Stimulated activated CD8-positive, alpha-beta memory T cell treated with anti-CD3 and anti-CD28 coated beads, Interleukin-4, amount 100 ng/mL, for 48 hours (primary cell): Measurements from ENCODE around the gene KIF26A.

Source experiments
- DNase-seq: peaks from one replicate; pipeline ENCODE4 v3.0.0-alpha.2; 2020

Gene KIF26A

DNA sequence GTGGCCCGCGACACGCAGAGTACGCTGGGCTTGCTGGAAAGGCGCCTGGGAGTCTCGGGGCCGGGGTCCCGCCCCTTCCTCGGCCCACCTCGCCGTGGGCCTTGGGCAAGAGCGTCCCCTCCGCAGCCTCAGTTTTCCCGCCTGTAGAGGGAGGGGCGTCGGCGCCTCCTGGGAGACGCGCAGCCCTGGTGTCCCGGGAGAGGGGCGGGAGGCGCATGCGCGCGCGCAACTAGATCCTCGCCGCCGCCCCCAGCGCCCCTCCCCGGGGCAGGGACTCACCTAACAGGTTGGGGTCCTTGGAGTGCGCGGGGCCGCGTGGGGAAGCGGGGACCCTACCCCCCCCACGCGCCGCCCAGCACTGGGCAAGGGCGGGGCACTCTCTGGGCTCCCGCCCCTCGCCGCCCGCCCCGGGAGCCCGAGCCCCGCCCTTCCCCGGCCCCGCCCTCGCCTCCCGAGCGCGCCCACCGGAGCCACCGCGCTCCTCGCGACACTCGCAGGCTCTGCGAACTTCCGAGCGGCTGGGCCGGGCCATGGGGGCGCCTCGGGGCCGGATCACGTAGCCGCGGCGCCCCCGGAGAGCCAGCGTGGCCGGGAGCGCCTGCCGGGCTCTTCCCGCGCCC lies at the start of gene KIF26A:
Gene KIF26A, plus strand, starts transcription at position 490 of the 620 bp plus-strand sequence. CDS start 136 bp downstream, outside the sequence.
- peak; percentile 65 for DNase-seq

DNA sequence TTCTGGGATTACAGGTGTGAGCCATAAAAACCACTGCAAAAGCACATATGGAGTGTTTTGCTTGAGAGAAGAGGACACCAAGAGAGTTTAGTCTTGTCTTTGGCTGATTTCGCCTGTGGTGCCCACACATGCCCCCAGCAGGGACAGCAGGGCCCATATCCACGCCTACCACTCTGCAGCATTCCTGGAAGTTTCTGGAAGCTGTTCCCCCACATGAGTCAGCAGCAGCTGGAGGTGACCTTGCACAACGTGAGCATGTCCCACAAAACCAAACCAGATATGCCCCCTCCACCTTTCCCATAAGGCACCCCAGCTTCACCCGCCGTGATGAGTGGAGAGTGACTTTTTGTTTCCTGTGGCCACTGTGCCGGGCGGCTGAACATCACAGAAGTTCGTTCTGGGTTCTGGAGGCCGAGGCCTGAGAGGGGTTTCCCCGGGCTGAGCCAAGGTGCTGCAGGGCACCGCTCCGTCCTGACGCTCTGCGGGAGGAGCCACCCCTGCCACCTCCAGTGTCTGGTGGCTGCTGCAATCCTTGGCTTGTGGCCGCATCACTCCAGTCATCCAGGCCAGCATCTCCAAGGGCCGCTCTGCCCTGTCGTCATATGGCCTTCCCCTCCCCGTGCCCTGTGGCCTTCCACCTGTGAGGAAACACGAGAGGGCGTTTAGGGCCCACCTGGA lies 48.2 kb upstream of the KIF26A start:
- DNase-seq, result no peak

DNA sequence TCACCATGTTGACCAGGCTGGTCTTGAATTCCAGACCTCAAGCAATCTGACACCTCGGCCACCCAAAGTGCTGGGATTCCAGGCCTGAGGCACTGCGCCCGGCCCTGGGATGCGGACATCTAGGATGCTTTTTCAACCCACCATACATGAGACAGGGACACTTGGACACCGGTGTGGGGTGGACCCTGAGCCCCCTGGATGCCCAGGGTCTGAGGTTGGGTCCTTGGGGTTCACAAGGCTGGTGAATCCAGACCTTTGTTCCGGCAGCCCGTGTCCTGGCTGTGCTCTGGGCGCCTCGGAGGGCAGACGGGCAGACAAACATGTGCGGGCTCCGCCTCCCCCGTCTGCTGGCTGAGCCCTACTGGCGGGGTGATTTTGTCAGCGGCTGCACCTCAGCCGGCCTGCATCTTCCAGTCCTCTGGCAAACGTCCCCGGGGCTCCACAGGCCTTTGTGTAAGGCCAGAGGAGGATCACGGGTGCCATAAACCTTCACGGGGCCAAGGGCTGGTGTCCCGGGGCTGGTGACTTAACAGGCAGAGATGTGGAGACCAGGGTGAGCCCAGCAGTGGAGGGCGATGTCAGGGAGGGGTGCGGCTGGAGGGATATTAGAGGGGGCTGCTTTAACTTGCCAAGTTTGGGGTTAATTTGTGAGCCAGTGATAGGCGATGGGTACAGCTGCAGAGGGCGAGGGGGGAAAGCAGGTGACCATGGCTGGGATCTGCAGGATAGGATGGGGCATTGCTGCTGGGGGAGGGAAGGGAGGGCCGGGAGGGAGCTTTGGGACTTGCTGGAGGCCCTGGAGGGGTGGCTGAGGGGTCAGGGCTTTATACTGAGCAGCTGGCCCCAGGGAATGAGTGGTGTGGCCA lies 47.1 kb upstream of the KIF26A start:
- no peak for DNase-seq

DNA sequence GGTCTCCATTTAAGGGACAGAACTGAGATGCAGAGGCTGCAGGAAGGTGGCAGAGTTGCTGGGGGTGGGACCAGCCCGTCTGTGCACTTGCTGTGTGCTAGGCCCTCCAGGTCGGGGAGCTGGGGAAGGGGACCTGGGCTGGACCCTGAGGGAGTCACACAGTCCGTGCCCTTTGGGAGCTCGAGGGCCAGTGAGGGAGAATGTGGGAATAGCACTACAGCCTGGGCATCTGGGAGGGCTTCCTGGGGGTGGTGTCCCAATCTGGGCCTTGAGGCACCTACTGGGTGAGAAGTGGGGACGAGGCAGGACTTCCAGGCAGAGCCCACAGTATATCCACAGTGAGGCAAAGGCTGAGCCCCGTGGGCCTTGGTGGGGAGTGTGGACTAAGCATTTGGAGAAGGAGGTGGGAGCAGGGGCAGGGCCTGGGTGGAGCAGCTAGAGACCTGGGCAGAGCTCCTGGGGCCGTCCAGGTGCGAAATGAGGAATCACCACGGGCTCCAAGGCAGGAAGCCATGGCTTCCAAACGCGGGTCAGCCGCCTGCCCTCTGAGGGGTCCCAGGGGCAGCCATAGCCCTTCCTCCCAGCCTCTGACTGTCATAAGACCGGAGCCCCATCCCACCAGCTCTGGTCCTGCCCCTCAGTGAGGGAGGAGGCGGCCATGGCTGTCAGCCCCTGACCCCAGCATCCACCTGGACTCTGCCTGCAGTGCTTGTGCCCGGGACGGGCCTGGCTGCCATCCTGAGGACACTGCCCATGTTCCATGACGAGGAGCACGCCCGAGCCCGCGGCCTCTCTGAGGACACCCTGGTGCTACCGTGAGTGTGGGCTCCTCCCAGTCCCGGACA lies 46.2 kb upstream of the KIF26A start:
- no peak for DNase-seq

DNA sequence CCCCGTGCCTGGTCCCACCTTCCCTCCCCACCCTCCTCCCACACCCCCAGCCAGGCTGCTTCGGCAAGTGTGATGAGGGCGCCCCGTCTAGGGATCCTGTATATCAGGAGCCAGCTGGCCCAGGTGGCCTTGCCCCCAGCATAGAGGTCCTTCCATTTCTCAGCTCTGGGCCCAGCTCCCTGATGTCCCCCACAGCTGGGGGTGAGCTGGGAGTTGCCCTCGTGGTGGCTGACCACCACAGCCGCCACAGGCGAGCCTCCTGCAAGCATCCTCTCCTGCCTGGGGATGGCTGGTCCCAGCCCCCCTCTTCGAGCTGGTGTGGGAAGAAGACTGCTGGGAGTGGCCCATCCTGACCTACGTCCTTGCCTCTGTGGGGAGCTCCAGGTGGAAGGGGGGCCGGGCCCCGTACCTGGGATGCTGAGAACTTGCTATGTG lies 45.4 kb upstream of the KIF26A start:
- DNase-seq, result no peak

DNA sequence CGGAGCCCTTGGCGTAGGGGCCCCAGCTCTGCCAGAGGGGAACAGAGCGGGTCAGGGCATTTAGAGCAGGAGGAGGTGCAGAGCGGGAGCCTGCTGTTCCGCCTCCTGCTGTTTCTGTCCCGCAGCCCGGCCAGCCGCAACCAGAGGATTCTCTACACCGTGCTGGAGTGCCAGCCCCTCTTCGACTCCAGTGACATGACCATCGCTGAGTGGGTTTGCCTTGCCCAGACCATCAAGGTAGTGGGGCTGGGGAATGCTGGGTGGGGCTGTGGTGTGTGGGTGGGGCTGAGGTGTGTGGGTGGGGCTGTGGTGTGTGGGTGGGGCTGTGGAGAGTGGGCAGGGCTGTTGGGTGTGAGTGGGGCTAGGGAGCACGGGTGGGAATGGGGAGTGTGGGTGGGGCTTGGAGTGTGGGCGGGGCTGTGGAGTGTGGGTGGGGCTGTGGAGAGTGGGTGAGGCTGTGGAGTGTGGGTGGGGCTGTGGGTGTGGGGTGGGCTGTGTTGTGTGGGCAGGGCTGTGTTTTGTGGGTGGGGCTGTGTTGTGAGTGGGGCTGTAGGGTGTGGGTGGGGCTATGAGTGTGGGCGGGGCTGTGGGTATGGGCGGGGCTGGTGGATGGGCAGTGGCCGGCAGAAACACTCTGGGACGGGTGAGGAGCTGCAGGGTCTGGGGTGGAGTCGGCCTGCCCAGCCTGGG lies 44.9 kb upstream of the KIF26A start:
- DNase-seq, result no peak

DNA sequence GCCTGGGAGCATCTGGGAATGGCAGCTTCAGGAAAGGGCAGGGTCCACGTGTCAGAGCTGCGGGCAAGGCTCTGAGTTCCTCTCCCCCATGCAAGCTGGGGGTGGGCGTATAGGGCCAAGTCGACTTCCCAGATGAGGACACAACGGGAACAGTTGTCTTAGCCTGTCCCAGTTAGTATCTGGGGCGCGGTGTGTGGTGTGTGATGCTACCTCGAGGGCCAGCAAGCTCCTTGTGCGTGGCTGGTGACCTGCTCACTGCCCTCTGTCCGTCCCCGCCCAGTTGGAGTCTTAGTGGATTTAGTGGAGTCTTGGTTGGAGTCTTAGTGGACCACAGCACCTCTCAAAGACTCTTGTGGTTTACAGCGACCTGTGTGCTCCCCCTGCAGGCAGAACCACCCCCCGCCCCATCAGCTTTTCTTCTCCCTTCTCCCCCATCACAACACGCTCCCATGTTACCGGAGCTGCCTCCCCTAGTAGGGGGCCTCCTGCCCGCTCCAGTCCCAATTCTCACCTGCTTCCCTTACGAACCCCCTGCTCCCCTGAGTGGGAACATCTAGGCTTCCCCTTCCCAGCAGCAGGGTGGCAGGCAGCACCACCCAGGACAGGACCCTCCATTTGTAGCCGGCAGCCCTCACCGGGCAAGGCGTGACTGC lies 44.2 kb upstream of the KIF26A start:
- DNase-seq, result no peak

DNA sequence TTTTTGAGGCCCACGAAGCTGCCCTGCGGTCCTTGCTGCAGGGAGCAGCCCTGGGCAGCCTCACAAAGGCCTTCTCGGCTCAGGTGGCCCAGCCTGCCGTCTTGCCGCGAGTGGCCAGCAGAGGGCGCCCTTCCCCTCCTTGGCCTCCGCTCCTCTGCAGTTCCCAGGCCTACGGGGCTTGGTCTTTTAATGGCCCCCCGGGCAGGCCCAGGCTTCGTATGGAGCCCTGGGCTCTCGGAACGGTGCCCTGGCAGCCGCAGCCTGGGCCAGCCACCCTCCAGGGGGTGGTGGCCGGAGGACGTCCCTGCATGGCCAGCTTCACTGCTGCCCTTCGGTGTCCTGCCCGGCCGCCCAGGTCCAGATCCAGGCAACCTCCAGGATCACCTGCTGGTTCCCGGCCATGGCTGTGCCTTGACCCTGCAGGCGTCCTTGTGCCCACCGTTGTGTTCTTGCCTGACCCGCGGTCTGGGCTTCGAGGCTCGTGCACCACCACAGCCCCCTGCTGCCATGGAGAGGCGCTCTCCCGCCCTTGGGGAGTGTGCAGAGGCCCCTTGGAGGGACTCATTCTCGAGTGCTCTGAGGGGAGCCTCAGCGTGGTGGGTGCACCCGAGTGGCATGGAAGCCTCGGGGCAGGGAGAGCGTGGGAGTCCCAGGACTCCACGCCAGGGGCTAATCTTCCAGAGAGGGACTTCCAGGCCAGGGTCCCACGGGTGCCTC lies 43.5 kb upstream of the KIF26A start:
- DNase-seq, result peak; percentile 92

DNA sequence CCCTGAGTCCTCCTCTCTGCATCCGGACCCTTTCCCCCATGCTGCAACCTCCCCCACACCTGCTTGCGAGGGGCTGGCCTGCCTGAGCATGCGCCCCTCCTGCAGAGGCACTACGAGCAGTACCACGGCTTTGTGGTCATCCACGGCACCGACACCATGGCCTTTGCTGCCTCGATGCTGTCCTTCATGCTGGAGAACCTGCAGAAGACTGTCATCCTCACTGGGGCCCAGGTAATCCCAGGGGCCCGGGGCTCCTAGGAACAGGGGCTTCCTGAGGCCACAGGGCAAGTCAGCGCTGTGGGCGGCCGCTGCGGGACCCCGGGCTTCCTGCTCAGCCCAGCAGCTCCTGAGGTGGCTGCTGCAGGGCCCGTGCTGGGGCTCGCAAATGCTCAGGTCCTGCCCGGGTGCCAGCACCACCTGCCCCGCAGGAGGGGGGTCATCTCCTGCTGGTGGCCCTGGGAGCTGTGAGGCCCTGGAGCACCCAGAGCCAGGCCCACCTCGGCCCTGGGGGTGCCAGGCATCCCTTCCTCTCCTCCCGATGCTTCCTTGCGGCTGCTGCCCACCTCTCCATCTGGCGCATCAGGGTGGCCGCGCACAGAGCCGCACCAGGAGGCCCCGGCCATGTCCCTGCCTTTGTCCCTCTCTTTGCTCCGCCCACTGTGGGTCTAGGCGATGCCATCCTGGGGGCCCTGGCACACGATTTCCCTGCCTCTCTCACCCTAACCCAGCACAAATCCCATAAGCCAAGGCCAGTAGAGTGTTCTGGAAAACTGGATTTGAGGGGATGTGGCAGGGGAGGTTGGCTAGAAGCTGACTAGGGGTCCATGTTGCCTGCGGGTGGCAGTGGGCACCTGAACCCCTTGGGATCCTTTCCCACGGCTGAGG lies 42.7 kb upstream of the KIF26A start:
- DNase-seq, result no peak

DNA sequence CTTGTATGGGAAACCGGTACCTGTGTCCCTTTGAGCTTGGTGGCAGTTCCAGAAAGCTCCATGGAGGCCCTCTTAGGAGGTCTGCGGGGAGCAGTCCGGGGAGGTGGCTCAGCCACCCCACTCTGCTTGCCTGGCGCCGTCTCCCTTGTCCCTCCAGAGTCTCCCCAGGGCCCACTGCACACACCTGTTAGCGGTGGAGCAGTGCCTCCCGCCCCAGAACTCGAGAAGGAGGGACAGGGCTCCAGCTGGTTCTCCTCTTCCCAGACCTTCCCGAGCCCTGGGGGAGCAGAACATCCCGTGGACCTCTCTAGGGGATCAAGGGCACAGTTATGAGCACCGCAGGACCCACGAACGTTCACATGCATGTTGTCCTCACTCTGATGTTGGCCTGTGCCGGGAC lies 42.1 kb upstream of the KIF26A start:
- DNase-seq, result no peak

DNA sequence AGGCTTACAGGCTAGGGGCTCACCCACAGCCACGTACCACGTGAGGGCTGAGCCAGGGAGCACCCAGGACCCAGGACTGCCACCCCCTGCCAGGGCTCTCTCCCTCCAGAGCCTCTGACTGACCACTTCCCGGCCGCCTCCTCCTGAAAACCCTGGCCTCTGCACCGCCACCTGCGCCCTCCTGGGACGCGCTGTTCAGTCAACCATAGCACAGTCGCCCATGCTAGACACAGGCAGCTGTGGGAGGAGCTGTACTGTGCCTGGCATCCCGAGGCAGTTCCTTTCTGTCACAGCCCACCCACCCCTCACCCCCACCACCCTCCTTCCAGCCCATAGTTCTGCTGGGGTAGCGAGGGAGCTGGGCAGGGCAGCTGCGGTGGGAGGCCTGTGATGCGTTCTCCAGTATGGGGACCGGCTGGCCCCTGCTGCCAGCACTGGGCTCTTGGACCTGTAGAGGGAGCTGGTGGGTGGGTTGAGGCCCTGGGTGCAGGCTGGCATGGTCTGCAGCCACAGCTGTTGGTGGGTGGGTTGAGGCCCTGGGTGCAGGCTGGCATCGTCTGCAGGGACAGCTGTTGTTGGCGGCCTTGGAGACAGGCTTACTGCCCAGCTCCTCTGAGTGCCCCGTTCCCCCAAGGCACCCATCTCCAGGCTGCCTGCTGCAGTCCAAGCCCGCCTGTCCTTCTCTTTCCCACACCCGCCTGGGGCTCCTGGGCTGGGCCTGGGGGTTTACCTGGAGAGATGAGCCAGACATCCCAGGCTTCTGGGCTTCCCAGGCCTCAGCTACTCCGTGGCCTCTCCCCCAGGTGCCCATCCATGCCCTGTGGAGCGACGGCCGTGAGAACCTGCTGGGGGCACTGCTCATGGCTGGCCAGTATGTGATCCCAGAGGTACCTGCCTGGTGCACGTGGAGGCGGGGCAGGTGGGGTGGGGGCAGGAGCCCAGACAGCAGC lies 41.4 kb upstream of the KIF26A start:
- no peak for DNase-seq

DNA sequence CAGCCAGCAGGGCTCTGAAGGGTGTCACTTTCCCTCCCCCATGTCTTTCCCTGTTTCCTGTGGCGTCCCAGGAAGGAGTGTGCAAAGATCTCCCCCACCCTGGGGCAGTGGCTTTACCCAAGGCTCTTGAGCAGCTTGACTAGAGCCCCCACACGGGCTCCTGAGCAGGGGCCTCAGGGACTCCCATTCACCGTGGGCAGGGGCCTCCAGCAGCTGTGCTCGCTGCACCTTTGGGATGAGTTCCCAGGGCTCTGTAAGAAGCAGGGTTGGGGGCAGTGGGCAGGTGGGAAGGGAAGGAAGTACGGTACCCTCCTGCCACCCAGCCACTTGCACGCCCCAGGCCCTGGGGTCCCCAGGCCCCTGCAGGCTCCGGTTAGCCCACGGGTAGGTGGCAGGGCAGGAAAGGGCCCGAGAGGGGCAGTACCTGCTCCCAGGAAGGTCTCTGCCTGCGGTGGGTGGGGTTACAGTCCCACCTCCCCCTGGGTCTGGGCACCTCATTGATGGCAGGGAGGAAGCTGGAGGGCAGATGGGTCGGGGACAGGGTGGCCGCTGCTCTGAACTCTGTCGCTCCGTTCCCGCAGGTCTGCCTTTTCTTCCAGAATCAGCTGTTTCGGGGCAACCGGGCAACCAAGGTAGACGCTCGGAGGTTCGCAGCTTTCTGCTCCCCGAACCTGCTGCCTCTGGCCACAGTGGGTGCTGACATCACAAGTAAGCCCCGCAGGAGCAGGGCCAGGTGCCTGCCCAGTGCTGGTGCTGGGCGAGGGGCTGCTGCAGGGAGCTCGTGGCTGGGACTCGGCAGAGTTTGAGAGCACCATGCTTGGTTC lies 39.9 kb upstream of the KIF26A start:
- no peak for DNase-seq

DNA sequence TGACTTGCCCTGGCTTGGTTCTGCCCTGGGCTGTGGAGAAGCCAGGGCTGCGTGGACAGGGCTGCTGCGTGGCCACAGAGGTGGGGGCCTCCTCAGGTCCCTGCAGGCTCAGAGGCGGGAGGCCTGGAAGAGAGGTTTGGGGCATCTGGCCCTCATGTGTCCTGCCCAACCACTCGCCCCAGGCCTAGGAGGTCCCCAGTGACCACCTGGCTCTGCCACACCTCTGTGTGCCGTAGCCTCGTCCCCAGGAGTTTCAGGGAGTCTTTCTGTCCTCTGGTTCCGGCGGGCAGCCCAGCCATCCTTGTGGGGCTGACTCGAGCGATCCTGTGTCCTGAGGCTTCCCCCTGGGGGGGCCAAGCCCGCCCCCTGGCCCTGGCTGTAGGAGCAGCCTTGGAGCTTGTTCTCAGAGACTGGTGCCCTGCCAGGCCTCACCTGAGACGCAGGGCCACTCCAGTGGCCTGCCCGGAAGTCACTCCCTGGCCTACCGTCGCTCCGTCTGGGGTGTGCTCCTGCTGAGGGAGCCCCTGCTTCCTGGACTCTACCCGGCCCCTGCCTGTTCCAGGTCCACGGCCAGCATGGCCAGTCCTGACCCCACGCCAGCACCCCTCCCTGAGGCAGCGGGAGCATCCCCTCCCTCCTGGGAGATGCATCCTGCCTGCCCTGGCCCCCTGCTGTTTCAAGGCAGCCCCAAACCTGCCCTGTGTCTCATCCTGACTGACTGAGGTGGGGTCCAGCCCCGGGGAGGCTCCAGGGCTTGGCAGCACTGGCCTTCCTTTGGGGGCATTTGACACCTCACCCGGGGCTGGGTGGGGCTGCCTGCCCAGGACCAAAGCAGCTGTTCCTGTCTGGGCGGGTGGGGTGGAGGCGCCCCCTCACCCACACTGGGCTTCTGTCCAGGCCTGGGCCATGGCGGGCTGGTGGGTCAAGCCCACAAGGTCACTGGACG lies 39.0 kb upstream of the KIF26A start:
- DNase-seq, result no peak

DNA sequence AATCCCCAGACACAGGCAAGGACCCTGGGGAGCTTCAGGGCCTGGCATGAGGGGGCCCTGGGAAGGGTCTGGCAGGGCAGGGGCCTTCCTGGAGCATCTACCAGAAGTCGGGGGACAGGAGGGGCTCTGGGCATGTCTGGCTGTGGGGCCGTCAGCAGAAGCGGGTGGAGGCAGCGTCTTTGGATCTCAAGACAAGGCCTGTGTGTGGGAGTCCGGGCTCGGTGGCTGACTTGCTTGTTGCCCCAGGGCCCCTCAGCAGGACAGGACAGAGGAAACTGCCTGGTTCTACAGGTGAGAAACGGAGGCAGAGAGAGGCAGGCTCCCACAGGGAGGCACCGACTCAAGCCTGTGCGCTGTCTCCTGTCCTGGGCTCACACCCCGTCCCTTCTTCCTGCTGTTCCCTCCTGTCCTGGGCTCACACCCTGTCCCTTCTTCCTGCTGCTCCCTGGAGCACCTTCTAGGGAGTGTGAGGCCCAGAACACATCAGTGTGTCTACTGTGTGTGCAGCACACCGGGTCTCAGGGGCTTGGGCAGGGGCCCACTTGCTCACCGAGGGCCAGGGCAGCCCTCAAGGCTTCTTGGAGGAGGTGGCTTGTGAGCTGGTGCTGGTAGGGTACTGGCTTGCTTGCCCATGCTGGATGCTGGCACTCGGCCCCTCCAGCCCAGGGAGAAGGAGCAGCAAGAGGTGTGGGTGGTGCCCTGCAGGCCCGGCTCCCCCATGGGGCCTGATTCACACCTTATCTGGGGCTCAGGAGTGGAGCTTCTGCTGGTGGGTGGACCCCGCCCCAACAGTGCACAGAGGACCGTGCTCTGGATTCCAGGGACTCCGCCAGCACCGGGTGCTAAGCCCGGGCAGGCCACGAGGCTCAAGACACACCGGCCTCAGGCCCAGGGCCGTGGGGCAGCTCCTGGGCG lies 38.0 kb upstream of the KIF26A start:
- DNase-seq, result no peak

DNA sequence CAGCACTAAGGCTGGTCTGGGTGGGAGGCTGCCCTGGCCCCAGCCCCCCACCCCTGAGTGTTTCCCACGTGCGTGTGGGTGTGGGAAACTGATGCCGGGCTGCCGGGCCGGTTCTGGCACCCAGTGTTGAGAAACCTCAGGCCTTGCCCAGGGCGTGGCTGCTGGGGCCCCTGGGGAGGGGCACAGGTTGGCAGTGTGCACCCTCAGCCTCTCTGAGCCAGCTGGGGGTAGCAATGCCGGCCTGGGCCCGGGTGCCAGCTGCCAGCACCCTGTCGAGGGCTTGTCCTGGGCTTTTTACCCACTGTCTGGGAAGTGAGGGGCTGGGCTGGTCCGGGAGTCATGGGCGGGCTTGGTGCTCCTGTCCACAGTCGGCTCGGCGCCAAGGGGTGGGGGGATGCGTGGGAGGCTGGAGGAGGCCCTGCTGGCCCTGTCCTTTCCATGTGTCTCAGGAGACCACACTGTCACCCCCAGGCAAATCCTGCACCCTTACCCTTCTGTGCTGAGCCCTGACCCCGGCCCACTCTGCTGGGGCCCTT lies 37.2 kb upstream of the KIF26A start:
- no peak for DNase-seq
